Activated CD4-positive, alpha-beta T cell treated with anti-CD3 and anti-CD28 coated beads, Interleukin-2, amount 50 U/mL, for 4 hours (primary cell): ENCODE results near the gene PAOX.

Experiments used
- DNase-seq, 2 experiments: peaks; one replicate each; pipeline ENCODE4 v3.0.0-alpha.2; 2020

The PAOX gene

GRCh38 chr10:133379152-133379800 lies at the start of gene PAOX:
PAOX (plus strand) TSS chr10:133379262; CDS start chr10:133379317, 55 bp downstream.
- peak; percentile 47 to 51 for DNase-seq

GRCh38 chr10:133329491-133330202 lies 49.4 kb upstream of the PAOX start:
- peak; percentile 85 to 89 for DNase-seq

GRCh38 chr10:133332936-133333699 lies 45.9 kb upstream of the PAOX start:
- no peak for DNase-seq

DNA sequence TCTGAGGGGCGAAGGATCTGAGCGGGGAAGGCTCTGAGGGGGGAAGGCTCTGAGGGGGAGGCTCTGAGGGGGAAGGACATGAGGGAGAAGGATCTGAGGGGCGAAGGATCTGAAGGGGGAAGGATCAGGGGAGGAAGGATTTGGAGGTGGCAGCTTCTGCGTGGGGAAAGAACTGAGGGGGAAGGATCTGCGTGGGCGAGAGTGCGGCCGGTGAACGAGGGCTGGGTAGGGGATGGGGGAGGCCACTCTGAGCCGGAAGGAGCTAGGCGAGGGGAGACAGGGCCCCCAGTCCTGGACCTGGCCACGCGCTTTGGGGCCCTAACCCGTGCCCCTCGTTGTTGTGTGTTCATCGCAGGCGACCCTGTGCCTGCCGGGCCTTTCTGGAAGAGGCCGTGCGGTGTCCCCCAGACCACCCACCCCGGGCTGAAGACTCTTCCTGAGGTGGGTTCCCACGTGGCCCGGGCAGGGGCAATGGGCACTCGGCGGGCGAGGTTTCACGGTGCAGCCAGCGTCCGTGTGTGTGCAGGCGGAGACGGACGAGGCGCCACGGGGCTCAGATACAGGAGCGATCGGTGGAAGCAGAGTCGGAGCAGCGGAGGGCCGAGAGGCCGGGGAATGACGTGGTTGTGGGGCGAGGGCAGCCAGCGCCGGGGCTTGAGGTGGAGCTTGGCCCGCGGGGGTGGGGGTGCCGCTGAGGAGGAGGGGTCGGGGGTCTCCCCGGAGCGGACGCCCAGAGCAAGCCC lies 44.4 kb upstream of the PAOX start:
- no peak for DNase-seq

- peak; percentile 77 to 80 for DNase-seq
These were observed 43.6 kb upstream of the PAOX start for GRCh38 chr10:133335246-133336117.

GRCh38 chr10:133336118-133336576 lies 42.9 kb upstream of the PAOX start:
- DNase-seq = no peak

- peak; percentile 74 to 76 for DNase-seq
These were observed 42.3 kb upstream of the PAOX start, which contains the start of gene CALY for GRCh38 chr10:133336577-133337369. CALY (minus strand) TSS chr10:133336896; CDS start chr10:133328989, 7,907 bp downstream.

DNA sequence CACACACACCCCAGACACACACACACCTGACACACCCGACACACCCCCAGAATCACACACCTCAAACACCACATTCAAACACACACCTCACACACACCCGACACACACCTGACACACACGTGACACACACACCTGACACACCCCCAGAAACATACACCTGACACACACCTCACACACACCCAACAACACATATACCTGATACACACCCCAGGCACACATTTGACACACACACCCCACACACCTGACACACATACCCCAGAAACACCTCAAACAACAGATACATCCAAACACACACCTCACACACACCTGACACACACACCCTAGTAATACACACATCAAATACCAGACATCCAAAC lies 41.7 kb upstream of the PAOX start:
- DNase-seq = no peak

GRCh38 chr10:133338080-133339071 lies 40.7 kb upstream of the PAOX start:
- no peak for DNase-seq

- no peak for DNase-seq
These were observed 39.2 kb upstream of the PAOX start for GRCh38 chr10:133339708-133340380.

DNA sequence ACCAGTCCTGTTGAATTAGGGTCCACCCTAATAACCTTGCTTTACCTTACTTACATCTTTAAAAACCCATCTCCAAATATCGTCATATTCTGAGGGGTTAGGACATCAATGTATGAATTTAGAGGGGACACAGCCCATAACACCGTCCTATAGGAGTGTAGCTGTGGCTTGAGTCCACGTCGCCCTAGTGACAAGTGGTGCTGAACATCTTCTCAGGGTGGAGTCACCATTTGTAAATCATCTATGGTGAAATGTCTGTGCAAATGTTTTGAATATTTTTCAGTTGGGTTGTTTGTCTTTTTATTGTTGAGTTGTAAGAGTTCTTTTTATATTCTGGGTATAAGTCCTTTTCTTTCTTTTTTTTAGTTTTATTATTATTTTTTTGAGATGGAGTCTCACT lies 37.1 kb upstream of the PAOX start:
- DNase-seq = no peak

DNA sequence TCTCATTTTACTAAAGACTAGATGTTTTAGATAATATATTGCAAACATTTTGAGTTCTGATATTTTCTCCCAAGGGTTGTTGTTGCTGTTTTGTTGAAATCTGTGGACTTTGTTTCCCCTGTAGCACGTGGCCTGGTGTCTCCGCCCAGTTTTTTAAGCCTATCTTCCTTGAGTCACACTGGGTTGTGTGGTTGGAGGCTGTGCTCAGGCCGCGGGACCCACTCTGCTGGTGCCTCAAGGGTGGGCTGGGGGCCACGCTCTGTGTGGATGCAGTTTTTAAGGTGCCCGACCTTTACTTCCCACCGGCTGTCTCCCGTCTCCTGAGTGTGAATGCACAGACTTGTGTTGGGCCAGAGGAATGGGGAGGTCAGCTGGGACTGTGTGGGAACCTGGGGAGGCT lies 36.1 kb upstream of the PAOX start:
- no peak for DNase-seq

GRCh38 chr10:133343558-133343957 lies 35.5 kb upstream of the PAOX start:
- no peak for DNase-seq

- no peak for DNase-seq
These were observed 34.8 kb upstream of the PAOX start for GRCh38 chr10:133344236-133344635.

GRCh38 chr10:133346413-133346812 lies 32.6 kb upstream of the PAOX start:
- DNase-seq = no peak

DNA sequence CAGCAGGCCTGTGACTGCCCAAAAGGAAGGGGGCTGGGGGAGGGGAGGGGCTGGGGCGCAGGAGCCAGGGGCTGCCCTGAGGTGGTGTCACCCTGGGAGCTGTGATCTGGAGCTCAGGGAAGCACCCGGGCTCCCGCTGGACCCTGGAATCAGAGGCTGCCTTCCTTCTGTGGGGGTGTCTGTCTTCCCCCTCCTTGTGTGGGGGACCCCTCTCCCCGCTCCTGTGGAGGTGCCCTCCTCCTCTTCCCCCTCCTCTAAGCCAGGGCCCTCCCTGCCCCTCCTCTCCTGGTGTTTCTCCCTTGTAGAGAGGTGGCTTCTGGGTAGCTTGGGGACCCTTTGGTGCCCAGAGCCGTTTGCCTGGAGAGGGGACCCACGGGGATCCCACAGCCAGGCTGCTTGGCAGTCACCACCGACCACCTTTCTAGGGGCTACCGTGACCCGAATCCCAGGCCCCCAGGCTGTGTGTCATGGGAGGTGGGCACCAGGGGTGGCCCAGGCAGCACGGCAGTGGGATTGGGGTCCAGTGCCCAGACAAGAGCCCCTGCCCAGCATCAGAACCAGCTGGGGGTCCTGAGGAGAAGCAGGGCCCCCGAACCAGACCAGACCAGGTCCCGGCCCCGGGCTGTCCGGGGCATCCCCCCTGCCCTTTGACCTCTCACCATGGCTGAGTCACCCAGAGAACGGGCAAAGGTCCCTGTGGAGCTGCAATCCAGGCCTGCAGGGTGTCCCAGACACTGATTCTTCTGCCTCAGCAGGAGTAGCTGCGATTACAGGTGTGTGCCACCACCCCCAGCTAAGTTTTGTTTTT lies 31.1 kb upstream of the PAOX start:
- DNase-seq = no peak

DNA sequence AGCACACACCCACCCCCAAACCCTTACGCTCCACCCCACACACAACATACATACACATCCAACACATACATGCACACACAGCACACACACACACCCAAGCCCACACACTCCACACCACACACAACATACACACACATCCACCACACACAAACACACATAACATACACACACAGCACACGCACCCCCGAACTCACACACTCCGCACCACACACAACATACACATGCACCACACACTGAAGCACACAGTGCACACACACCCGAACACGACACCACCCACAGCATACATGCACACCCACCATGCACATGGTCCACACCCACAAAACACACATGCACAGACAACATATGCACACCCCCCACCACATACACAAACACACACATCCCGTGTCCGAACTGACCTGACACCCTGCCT lies 29.9 kb upstream of the PAOX start:
- DNase-seq = no peak

GRCh38 chr10:133349577-133350011 lies 29.5 kb upstream of the PAOX start:
- DNase-seq = no peak
